A673 (cell line): ENCODE measurements around the gene RNF215.

Experiments used
- EZH2 ChIP-seq: fragments of 200-600 bp; sonication (generic); IDR thresholded peaks from 2 replicates; pipeline ENCODE4 v1.6.1; 2017; ENCODE audit warnings: borderline replicate concordance, low read depth, mild to moderate bottlenecking, mixed read lengths, antibody characterized with exemption, low read length; ENCODE audit not compliant: poor library complexity, severe bottlenecking
- TF ChIP-seq, protein P1 (sequence below): fragments of 300-800, 200-600 bp; sonication (generic); conservative IDR thresholded peaks from 2 replicates; pipeline ENCODE4 v1.5.1; 2017; ENCODE audit warnings: low read depth, mild to moderate bottlenecking, antibody characterized with exemption, low read length, moderate library complexity, mixed read lengths

DNA sequence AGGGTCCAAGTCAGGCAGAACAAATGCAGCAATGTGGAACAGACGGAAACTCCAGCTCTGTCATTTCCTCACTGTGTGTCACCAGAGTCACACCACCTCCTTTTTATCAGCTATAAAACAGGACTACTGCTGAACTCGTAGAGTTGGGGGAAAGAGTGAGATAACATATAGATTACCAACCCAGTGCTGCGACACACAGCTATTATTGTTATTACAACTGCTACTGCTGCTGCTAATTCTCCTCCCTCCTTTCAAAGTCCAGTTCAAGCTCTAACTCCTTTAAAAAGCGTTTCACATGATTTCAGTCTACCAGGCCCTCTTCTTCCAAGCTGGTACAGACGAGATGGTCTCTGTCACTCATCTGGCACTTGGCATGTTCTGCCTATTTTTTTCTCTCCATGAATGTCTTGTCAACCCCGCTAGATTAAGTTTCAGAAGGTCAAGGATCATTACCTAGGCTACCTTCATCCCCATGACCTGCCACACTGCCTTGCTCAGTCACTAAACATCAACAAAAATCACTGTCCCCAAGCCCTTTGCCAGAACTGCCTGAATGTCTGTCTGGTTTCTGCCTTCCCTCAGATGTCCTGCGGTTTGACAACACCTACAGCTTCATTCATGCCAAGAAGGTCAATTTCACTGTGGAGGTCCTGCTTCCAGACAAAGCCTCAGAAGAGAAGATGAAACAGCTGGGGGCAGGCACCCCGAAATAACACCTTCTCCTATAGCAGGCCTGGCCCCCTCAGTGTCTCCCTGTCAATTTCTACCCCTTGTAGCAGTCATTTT, 34.7 kb upstream of the RNF215 start:
- no peak for TF ChIP-seq EZH2
- TF ChIP-seq, protein P1, sequence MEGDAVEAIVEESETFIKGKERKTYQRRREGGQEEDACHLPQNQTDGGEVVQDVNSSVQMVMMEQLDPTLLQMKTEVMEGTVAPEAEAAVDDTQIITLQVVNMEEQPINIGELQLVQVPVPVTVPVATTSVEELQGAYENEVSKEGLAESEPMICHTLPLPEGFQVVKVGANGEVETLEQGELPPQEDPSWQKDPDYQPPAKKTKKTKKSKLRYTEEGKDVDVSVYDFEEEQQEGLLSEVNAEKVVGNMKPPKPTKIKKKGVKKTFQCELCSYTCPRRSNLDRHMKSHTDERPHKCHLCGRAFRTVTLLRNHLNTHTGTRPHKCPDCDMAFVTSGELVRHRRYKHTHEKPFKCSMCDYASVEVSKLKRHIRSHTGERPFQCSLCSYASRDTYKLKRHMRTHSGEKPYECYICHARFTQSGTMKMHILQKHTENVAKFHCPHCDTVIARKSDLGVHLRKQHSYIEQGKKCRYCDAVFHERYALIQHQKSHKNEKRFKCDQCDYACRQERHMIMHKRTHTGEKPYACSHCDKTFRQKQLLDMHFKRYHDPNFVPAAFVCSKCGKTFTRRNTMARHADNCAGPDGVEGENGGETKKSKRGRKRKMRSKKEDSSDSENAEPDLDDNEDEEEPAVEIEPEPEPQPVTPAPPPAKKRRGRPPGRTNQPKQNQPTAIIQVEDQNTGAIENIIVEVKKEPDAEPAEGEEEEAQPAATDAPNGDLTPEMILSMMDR = no peak
